GM04503 (cell line): ENCODE data around the gene FRMD4B.

ENCODE experiments used
- DNase-seq: peaks from one replicate; pipeline ENCODE4 v3.0.0-alpha.2; 2012; ENCODE audit warnings: low read depth

FRMD4B gene

GRCh38 chr3:69200384-69201068 is 185.4 kb downstream of the FRMD4B start:
- no peak for DNase-seq

- DNase-seq, result no peak
Observed at GRCh38 chr3:69199942-69200341, 185.9 kb downstream of the FRMD4B start.

GRCh38 chr3:69197922-69198530 is 187.9 kb downstream of the FRMD4B start:
- no peak for DNase-seq

GRCh38 chr3:69197455-69197854 is 188.4 kb downstream of the FRMD4B start:
- DNase-seq, result no peak

- DNase-seq, result no peak
Observed at GRCh38 chr3:69196876-69197275, 189.0 kb downstream of the FRMD4B start.

GRCh38 chr3:69194431-69195165 is 191.3 kb downstream of the FRMD4B start:
- no peak for DNase-seq

GRCh38 chr3:69193749-69194148 is 192.1 kb downstream of the FRMD4B start:
- no peak for DNase-seq

- no peak for DNase-seq
Observed at GRCh38 chr3:69191516-69191915, 194.4 kb downstream of the FRMD4B start.

- DNase-seq, result no peak
Observed at GRCh38 chr3:69189487-69189886, 196.4 kb downstream of the FRMD4B start.

- no peak for DNase-seq
Observed at GRCh38 chr3:69186575-69187093, 199.3 kb downstream of the FRMD4B start.

- DNase-seq, result peak; percentile 37
Observed at GRCh38 chr3:69182588-69183316, 203.1 kb downstream of the FRMD4B start.

- DNase-seq, result no peak
Observed at GRCh38 chr3:69181592-69182211, 204.2 kb downstream of the FRMD4B start.

GRCh38 chr3:69180869-69181591 is 204.9 kb downstream of the FRMD4B start:
- DNase-seq, result no peak

GRCh38 chr3:69179740-69180372 is 206.0 kb downstream of the FRMD4B start:
- no peak for DNase-seq

GRCh38 chr3:69178838-69179739 is 206.8 kb downstream of the FRMD4B start:
- DNase-seq, result no peak

GRCh38 chr3:69178082-69178481 is 207.8 kb downstream of the FRMD4B start:
- DNase-seq, result no peak

GRCh38 chr3:69174871-69175737 is 210.8 kb downstream of the FRMD4B start:
- DNase-seq, result no peak

- DNase-seq, result no peak
Observed at GRCh38 chr3:69174445-69174844, 211.4 kb downstream of the FRMD4B start.

- DNase-seq, result no peak
Observed at GRCh38 chr3:69172058-69172457, 213.8 kb downstream of the FRMD4B start.
